Chondrocyte (in vitro differentiated cells): ENCODE measurements around the gene PRICKLE2. TPM values are rescaled to one million over a fixed set of nuclear protein-coding genes. Genes with fewer than 3 reads are reported as not detected.

Source experiments
- DNase-seq: peaks from one replicate; pipeline ENCODE4 v3.0.0; 2021; ENCODE audit warnings: mixed read lengths, low spot score
- H3K27ac Mint-ChIP-seq: one replicate; pipeline ENCODE4 v1.8.0; 2021; ENCODE audit warnings: mild to moderate bottlenecking, moderate library complexity, mixed read lengths; ENCODE audit not compliant: unreplicated experiment
- H3K27me3 Mint-ChIP-seq: 2 replicates; pipeline ENCODE4 v1.8.0; 2021; ENCODE audit warnings: low read depth, mixed read lengths
- H3K36me3 Mint-ChIP-seq: 2 replicates; pipeline ENCODE4 v1.8.0; 2021; ENCODE audit warnings: low read depth, mixed read lengths
- H3K4me1 Mint-ChIP-seq: 2 replicates; pipeline ENCODE4 v1.8.0; 2021; ENCODE audit warnings: low read depth, mild to moderate bottlenecking, mixed read lengths
- H3K4me3 Mint-ChIP-seq: one replicate; pipeline ENCODE4 v1.8.0; 2021; ENCODE audit warnings: mild to moderate bottlenecking, moderate library complexity, mixed read lengths; ENCODE audit not compliant: unreplicated experiment
- H3K9me3 Mint-ChIP-seq: 2 replicates; pipeline ENCODE4 v1.8.0; 2021; ENCODE audit warnings: low read depth, mixed read lengths
- CTCF ChIP-seq: fragments of 200-600 bp; sonication (generic); IDR thresholded peaks from 2 replicates; pipeline ENCODE4 v1.5.0; 2021; ENCODE audit warnings: antibody characterized with exemption, mild to moderate bottlenecking, moderate library complexity
- total RNA-seq: library from RNA; stranded (reverse); gene quantifications from 3 replicates; pipeline ENCODE4 v1.2.1, GENCODE V29; 2021

Gene PRICKLE2
- total RNA-seq, 1 donor from 2014 or later, result 48.2 TPM

DNA sequence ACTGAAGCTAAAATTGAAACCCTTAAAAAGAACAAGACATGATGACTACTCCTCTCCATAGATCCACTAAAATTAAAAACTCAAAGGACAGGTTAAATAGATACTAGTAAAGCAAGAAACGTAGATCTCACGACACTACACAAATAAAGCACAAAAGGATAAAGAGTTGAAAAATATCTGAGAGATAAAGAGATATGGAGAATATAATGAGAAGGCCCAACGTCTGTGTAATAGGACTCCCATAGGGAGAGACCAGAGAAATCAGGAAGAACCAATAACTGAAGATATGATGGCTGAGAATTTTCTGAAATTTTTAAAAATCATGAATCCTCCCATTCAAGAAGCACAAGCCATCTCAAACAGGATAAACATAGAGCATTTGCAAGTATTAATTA lies 45.6 kb upstream of the PRICKLE2 start:
- TF ChIP-seq CTCF, result no peak
- Mint-ChIP-seq H3K9me3 (peaks cover 12% of the 10 kb centered on the region), H3K27ac (peak overlapping the region; percentile 92), H3K36me3 (peaks cover 8% of the 10 kb centered on the region), H3K27me3 (no peaks in the 10 kb centered on the region), H3K4me3 (no peak overlapping the region), H3K4me1 (peaks cover 45% of the 10 kb centered on the region)
- DNase-seq, result no peak

DNA sequence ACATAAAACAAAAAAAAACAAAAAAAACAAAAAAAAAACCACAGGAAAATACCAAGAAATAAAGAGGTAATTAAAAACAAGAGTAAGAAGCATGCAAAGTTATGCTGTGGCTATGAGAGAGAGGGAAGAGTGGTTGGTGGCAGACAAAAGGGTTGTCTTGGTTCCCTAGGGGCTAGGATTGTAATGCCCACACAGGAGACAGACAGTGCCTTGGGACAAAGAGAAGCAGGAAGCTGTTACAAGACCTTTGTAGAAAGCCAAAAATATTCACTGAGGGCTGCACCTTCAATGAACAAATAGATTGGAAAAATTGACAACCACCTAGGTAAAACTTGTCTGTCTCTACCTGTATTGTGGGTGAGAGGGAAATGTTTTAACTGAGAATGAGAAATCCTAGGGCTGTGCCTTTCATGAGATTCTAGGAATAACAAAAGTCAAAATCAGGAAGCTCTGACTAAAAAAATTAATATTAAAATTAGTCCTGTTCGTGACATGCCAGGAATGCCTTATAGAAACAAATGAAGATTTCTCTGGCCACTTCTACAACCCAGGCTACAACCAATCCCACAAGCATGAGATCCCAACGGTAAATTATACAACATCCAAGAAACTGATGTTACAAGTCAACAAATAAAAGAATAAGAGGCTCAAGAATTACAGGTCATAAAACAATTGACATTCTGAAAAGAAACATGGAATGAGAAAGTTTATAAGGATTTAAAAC lies 45.0 kb upstream of the PRICKLE2 start:
- no peak for DNase-seq

GRCh38 chr3:64268926-64269325 lies 43.7 kb upstream of the PRICKLE2 start:
- Mint-ChIP-seq H3K4me3 (no peak overlapping the region), H3K27me3 (no peaks in the 10 kb centered on the region), H3K4me1 (peaks cover 64% of the 10 kb centered on the region), H3K36me3 (peaks cover 8% of the 10 kb centered on the region), H3K27ac (peak overlapping the region; percentile 43), H3K9me3 (peaks cover 12% of the 10 kb centered on the region)
- DNase-seq, result no peak
- TF ChIP-seq CTCF, result no peak

More for the DNA sequence above, 45.0 kb upstream of the PRICKLE2 start:
- TF ChIP-seq CTCF, result no peak
- Mint-ChIP-seq H3K27me3 (no peaks in the 10 kb centered on the region), H3K9me3 (peaks cover 12% of the 10 kb centered on the region), H3K4me3 (no peak overlapping the region), H3K36me3 (peaks cover 8% of the 10 kb centered on the region), H3K4me1 (peaks cover 50% of the 10 kb centered on the region), H3K27ac (peak overlapping the region; percentile 92)

DNA sequence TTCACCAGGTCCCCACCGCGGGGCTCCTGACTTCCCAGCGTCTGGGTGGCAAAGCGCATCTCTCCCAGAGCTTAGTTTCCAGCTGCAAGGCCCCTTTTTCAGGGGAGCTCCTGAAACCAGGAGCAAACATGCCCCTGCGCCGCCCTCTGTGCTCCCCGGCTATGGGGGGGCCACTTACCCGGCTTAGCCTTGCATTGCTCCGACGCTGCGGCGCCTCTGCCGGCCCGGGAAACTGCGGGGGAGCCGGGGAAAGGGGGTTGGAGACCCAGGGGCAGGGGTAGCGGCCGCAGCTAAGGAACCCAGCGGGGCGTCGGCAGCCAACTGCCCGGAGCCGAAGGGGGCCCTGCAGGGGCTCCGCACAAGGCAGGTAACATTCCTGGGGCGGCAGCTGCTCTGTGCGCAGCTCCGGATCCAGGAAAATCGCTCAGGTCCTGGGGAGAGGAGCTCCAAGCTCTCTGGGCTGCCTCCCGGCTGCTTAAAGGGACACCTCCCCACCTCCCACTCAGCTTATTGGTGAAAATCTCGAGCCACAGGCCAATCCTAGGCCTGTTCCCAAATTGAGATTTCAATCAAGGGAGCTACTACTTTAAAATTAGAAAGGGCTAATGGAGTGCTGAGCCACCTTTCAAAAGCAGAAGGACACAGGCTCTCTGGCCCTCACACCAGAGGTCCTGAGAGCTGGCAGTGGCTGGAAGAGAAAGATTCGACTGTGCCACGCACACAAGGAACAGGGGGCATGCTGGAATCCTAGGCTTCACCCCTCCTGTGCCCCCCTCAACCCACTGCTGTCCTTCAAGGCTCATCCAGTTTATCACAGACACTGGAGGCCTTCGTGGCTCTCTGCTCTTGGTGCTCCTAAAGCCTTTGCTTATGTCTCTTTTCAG lies 42.7 kb upstream of the PRICKLE2 start:
- H3K9me3 Mint-ChIP-seq, result peaks cover 12% of the 10 kb centered on the region
- no peaks in the 10 kb centered on the region for H3K27me3 Mint-ChIP-seq
- TF ChIP-seq CTCF, result peak; percentile 26
- peak overlapping the region; percentile 79 for H3K4me3 Mint-ChIP-seq
- H3K36me3 Mint-ChIP-seq, result peaks cover 8% of the 10 kb centered on the region
- H3K4me1 Mint-ChIP-seq, result peaks cover 71% of the 10 kb centered on the region
- DNase-seq, result no peak
- peak overlapping the region; percentile 90 for H3K27ac Mint-ChIP-seq

GRCh38 chr3:64266983-64267382 lies 41.7 kb upstream of the PRICKLE2 start:
- TF ChIP-seq CTCF, result no peak
- Mint-ChIP-seq H3K9me3 (peaks cover 12% of the 10 kb centered on the region), H3K27ac (peak overlapping the region; percentile 90), H3K4me3 (peak overlapping the region; percentile 79), H3K27me3 (no peaks in the 10 kb centered on the region), H3K4me1 (peaks cover 77% of the 10 kb centered on the region), H3K36me3 (peaks cover 12% of the 10 kb centered on the region)
- no peak for DNase-seq
